K562 (cell line): ENCODE results near the gene SERPINE2. TPM values are rescaled to one million over a fixed set of nuclear protein-coding genes. Genes with fewer than 3 reads are reported as not detected.

ENCODE experiments used
- FOS ChIP-seq: IDR thresholded peaks from 3 replicates; pipeline ENCODE4 v1.6.1; 2011; ENCODE audit not compliant: insufficient read length; ENCODE audit errors: extremely low read depth
- HMGN3 ChIP-seq: IDR thresholded peaks from 2 replicates; pipeline ENCODE4 v1.6.1; 2011; ENCODE audit warnings: borderline replicate concordance, low read depth, mild to moderate bottlenecking, mixed read lengths, low read length; ENCODE audit not compliant: insufficient read length; ENCODE audit errors: extremely low read depth
- KAT2B ChIP-seq: IDR thresholded peaks from one replicate; pipeline ENCODE4 v1.6.1; 2012; ENCODE audit warnings: low read depth, mild to moderate bottlenecking, control low read depth, inconsistent platforms, low read length, moderate library complexity
- NKRF ChIP-seq: fragments of 450-650 bp; IDR thresholded peaks from 2 replicates; pipeline ENCODE4 v1.6.1; 2016; ENCODE audit warnings: borderline replicate concordance
- NR2C1 ChIP-seq, 2 experiments: fragments of 450-650 bp; IDR thresholded peaks; 2 replicates each; pipeline ENCODE4 v1.6.1; 2017; ENCODE audit warnings: mild to moderate bottlenecking in 2 of 2, antibody characterized with exemption in 1 of 2, inconsistent platforms in 1 of 2, missing compliant biosample characterization in 1 of 2, missing genetic modification characterization in 1 of 2
- NRF1 ChIP-seq, 2 experiments: fragments of 450-650 bp; IDR thresholded peaks in 1 of 2; conservative IDR thresholded peaks in 1 of 2; 2 replicates each; pipeline ENCODE4 v1.6.1; 2014; ENCODE audit warnings: mild to moderate bottlenecking in 2 of 2
- RAD21 ChIP-seq, 2 experiments: fragments of 250-450 bp in 1 of 2; fragments of 450-650 bp in 1 of 2; sonication (Bioruptor Pico) in 1 of 2; formaldehyde crosslinking in 1 of 2; IDR thresholded peaks in 1 of 2; conservative IDR thresholded peaks in 1 of 2; 2 replicates each; pipeline versions ENCODE4 v1.4.0 to v1.8.0; 2020 to 2022; ENCODE audit warnings: mild to moderate bottlenecking in 2 of 2, moderate library complexity in 1 of 2
- THAP7 ChIP-seq: fragments of 250-450 bp; sonication (Bioruptor Pico); IDR thresholded peaks from 2 replicates; pipeline ENCODE4 v1.5.0; 2021
- ZBTB5 ChIP-seq: fragments of 450-650 bp; IDR thresholded peaks from 2 replicates; pipeline ENCODE4 v1.6.1; 2017; ENCODE audit warnings: antibody characterized with exemption
- ZBTB8A ChIP-seq: fragments of 450-650 bp; IDR thresholded peaks from 2 replicates; pipeline ENCODE4 v1.6.1; 2018; ENCODE audit warnings: mild to moderate bottlenecking, moderate library complexity; ENCODE audit not compliant: partially characterized antibody
- ZEB2 ChIP-seq: fragments of 450-650 bp; IDR thresholded peaks from 2 replicates; pipeline ENCODE4 v1.6.1; 2016
- ZNF121 ChIP-seq: sonication (generic); formaldehyde crosslinking; conservative IDR thresholded peaks from 2 replicates; pipeline ENCODE4 v1.8.0; 2022; ENCODE audit warnings: missing genetic modification reagents
- ZNF133 ChIP-seq: fragments of 250-450 bp; sonication (Bioruptor Pico); IDR thresholded peaks from 2 replicates; pipeline ENCODE4 v1.4.0; 2020; ENCODE audit warnings: mild to moderate bottlenecking
- ZNF140 ChIP-seq: fragments of 250-450 bp; sonication (Bioruptor Pico); IDR thresholded peaks from 2 replicates; pipeline ENCODE4 v1.8.0; 2021; ENCODE audit warnings: moderate library complexity, mild to moderate bottlenecking, inconsistent platforms
- ZNF282 ChIP-seq: sonication (generic); formaldehyde crosslinking; IDR thresholded peaks from 2 replicates; pipeline ENCODE4 v1.8.1; 2023; ENCODE audit warnings: missing genetic modification reagents
- ZNF511 ChIP-seq: sonication (generic); formaldehyde crosslinking; IDR thresholded peaks from 2 replicates; pipeline ENCODE4 v1.8.0; 2022; ENCODE audit warnings: mild to moderate bottlenecking, missing genetic modification reagents
- ZNF57 ChIP-seq: fragments of 450-650 bp; formaldehyde crosslinking; IDR thresholded peaks from 2 replicates; pipeline ENCODE4 v1.4.0; 2020; ENCODE audit warnings: mild to moderate bottlenecking, moderate library complexity
- ZNF589 ChIP-seq: fragments of 200-800 bp; sonication (Bioruptor generic); IDR thresholded peaks from 2 replicates; pipeline ENCODE4 v1.6.1; 2016; ENCODE audit warnings: low read depth, missing genetic modification characterization, missing compliant biosample characterization
- ZNF639 ChIP-seq, 2 experiments: fragments of 200-800 bp in 1 of 2; sonication (Bioruptor generic) in 1 of 2; sonication (generic) in 1 of 2; formaldehyde crosslinking in 1 of 2; IDR thresholded peaks in 1 of 2; conservative IDR thresholded peaks in 1 of 2; 2 replicates each; pipeline versions ENCODE4 v1.5.0 to v1.6.1; 2016 to 2020; ENCODE audit warnings: missing compliant biosample characterization in 1 of 2, missing genetic modification characterization in 1 of 2, missing genetic modification reagents in 1 of 2
- ZNF780A ChIP-seq: fragments of 250-450 bp; sonication (Bioruptor Pico); IDR thresholded peaks from 2 replicates; pipeline ENCODE4 v1.5.0; 2021; ENCODE audit warnings: mild to moderate bottlenecking
- polyA plus RNA-seq, 8 experiments: library from polyadenylated mRNA; depleted of rRNA in 4 of 8; stranded (reverse) in 5 of 8; unstranded in 3 of 8; fragments of >200 nt; fragmentation: Nextera tagmentation in 2 of 8; fragmentation: Illumina TruSeq in 1 of 8; extraction: Ambion mirVana in 2 of 8; extraction: Trizol in 1 of 8; gene quantifications; 2 replicates each; pipeline versions ENCODE4 v1.2.1 to v1.2.3, GENCODE V29; 2011 to 2014; ENCODE audit warnings: inconsistent platforms in 1 of 8, missing spikeins in 1 of 8
- total RNA-seq, 7 experiments: library from RNA; depleted of rRNA in 6 of 7; stranded (reverse); fragments of >200 nt in 6 of 7; fragmentation: Illumina TruSeq in 2 of 7; extraction: Trizol in 2 of 7; gene quantifications; 2 replicates each; pipeline versions ENCODE4 v1.2.1 to v1.2.3, GENCODE V29; 2011 to 2021; ENCODE audit warnings: low replicate concordance in 1 of 7

Gene SERPINE2
- total and polyA plus RNA-seq, 9 of the 15 experiments (the other 6 are each of a cell fraction or from before 2014, with no cell fraction given): 0.03 to 0.16 (median 0.13) TPM; not detected in 6

- TF ChIP-seq NKRF: peak; percentile 77; the same call in 1 of the 2 replicates
- TF ChIP-seq ZNF57 (CRISPR knock-in tag): no peak
- TF ChIP-seq THAP7: no peak
- TF ChIP-seq ZEB2: peak; percentile 97
- TF ChIP-seq RAD21 (CRISPR knock-in tag; conservative IDR thresholded peaks at IDR 0.05 in 1 of 2, IDR thresholded peaks at IDR 0.05 in 1 of 2): 0 out of 4 replicates have a peak, but pooled peaks have one; percentile 8 to 17
- no peak for TF ChIP-seq KAT2B
- no peak for TF ChIP-seq ZNF282 (CRISPR knock-in tag)
- TF ChIP-seq ZNF121 (CRISPR knock-in tag): no peak
- no peak for TF ChIP-seq ZBTB5
- TF ChIP-seq HMGN3: peak; percentile 62
- no peak for TF ChIP-seq ZNF589 (CRISPR knock-in tag)
- TF ChIP-seq NR2C1 (IDR thresholded peaks at IDR 0.05): peak; percentile 56
- TF ChIP-seq NR2C1 (tag; IDR thresholded peaks at IDR 0.05): peak; percentile 72
- no peak for TF ChIP-seq FOS
- TF ChIP-seq ZBTB8A: no peak
- TF ChIP-seq ZNF511: peak; percentile 73; the same call in 1 of the 2 replicates
- no peak for TF ChIP-seq ZNF133 (CRISPR knock-in tag)
- peak in 1 of 2 experiments; percentile 79; a peak in 2 of 4 replicates for TF ChIP-seq ZNF639 (CRISPR knock-in tag; conservative IDR thresholded peaks at IDR 0.05 in 1 of 2, IDR thresholded peaks at IDR 0.05 in 1 of 2)
- no peak for TF ChIP-seq ZNF780A (CRISPR knock-in tag)
- peak; percentile 85 to 87 for TF ChIP-seq NRF1 (conservative IDR thresholded peaks at IDR 0.05 in 1 of 2, IDR thresholded peaks at IDR 0.05 in 1 of 2)
- no peak for TF ChIP-seq ZNF140 (CRISPR knock-in tag)
Measured at GRCh38 chr2:223957092-223957851, 81.8 kb downstream of the SERPINE2 start, which contains the start of gene MRPL44 (continued).
